Measurements from ENCODE around the gene UBASH3A. TPM values are rescaled to one million over a fixed set of nuclear protein-coding genes. Genes with fewer than 3 reads are reported as not detected.
A peak's percentile ranks its signal among the peaks of the same experiment; 100 is the strongest.

The UBASH3A gene
- total RNA-seq, 1 donor from 2014 or later, result not detected

DNA sequence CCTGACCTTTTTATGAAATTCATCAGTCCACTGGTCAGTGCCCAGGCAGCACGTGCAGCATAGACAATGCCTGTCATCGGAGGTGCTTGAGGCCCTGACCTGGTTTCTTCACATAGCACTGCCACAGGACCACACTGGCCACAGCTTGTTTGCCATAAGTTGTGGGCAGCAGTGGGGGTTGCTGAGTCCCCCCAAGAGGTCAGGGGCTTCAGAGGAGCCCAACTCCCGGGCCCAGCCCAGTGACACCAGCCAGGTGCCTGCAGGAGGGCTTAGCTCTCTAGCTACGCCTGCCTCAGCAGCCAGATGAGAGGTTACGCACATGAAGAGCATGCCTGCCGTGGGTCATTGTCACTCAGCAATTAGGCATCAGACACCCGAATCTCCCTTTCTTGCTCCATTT is 41.6 kb downstream of the UBASH3A start:
- no peak overlapping the region for H3K27ac ChIP-seq
- H3K9me3 ChIP-seq (ENCODE audit: low read depth), result no peaks in the 10 kb centered on the region
- no peaks in the 10 kb centered on the region for H4K20me1 ChIP-seq (ENCODE audit: low read depth)
- no peak for TF ChIP-seq CTCF (IDR thresholded peaks at IDR 0.05)
- TF ChIP-seq EZH2 (IDR thresholded peaks at IDR 0.05), result no peak
- TF ChIP-seq EZH2phosphoT487 (IDR thresholded peaks at IDR 0.05), result no peak
- peaks cover 6% of the 10 kb centered on the region for H3K4me1 Mint-ChIP-seq
- no peak overlapping the region for H3K4me3 ChIP-seq
- no peaks in the 10 kb centered on the region for H3K36me3 ChIP-seq
- H3K4me2 ChIP-seq, result no peak overlapping the region
- no peak overlapping the region for H3K9ac ChIP-seq
- no peaks in the 10 kb centered on the region for H3K27me3 ChIP-seq
- peaks cover 12% of the 10 kb centered on the region for H3K27me3 Mint-ChIP-seq (ENCODE audit: insufficient read depth, low read depth)
- H3K79me2 ChIP-seq (ENCODE audit: low read depth), result no peaks in the 10 kb centered on the region
- H3F3A ChIP-seq (ENCODE audit: low read depth), result peaks cover 3% of the 10 kb centered on the region
- H3K27ac Mint-ChIP-seq, result no peak overlapping the region
- no peaks in the 10 kb centered on the region for H3K9me3 Mint-ChIP-seq
- H3K4me1 ChIP-seq, result no peaks in the 10 kb centered on the region
- no peak for DNase-seq (ENCODE audit: low spot score)
- H3K36me3 Mint-ChIP-seq, result no peaks in the 10 kb centered on the region
- H3K4me3 Mint-ChIP-seq, result no peak overlapping the region
- H2AFZ ChIP-seq (replicated peaks), result no peak overlapping the region

- no peaks in the 10 kb centered on the region for H3K4me1 ChIP-seq
- no peaks in the 10 kb centered on the region for H3K36me3 Mint-ChIP-seq
- H3K27me3 ChIP-seq, result no peaks in the 10 kb centered on the region
- no peak overlapping the region for H2AFZ ChIP-seq (replicated peaks)
- no peak overlapping the region for H3K4me3 ChIP-seq
- no peak overlapping the region for H3K27ac ChIP-seq
- no peaks in the 10 kb centered on the region for H3K79me2 ChIP-seq (ENCODE audit: low read depth)
- H3K4me3 Mint-ChIP-seq, result no peak overlapping the region
- peaks cover 3% of the 10 kb centered on the region for H3F3A ChIP-seq (ENCODE audit: low read depth)
- no peak overlapping the region for H3K27ac Mint-ChIP-seq
- H3K9me3 ChIP-seq (ENCODE audit: low read depth), result no peaks in the 10 kb centered on the region
- no peak for DNase-seq (ENCODE audit: low spot score)
- no peaks in the 10 kb centered on the region for H3K9me3 Mint-ChIP-seq
- no peak overlapping the region for H3K4me2 ChIP-seq
- peaks cover 10% of the 10 kb centered on the region for H3K27me3 Mint-ChIP-seq (ENCODE audit: insufficient read depth, low read depth)
- no peak for TF ChIP-seq EZH2 (IDR thresholded peaks at IDR 0.05)
- TF ChIP-seq CTCF (IDR thresholded peaks at IDR 0.05), result no peak
- no peak for TF ChIP-seq EZH2phosphoT487 (IDR thresholded peaks at IDR 0.05)
- no peak overlapping the region for H3K9ac ChIP-seq
- H3K4me1 Mint-ChIP-seq, result peaks cover 11% of the 10 kb centered on the region
- H3K36me3 ChIP-seq, result no peaks in the 10 kb centered on the region
- no peaks in the 10 kb centered on the region for H4K20me1 ChIP-seq (ENCODE audit: low read depth)
These were observed 42.8 kb downstream of the UBASH3A start for GRCh38 chr21:42446531-42446930.

DNA sequence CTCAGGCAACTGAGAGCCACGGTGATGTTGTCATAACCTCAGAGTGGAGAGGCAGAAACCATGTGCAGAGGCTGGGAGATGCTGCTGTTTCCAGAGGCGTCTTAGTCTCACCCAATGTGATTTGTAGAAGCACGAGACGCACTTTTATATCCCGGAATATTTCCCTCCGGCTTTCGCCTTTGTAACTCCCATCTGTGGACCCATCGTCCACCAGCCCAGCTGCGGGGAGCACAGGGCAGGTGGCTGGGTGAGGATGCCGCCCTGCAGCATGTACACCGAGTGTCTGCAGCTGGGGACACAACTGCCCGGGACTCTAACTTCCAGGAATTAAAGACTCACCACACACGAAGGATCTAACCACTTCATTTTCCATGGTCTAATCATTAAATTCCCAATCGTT is 43.5 kb downstream of the UBASH3A start:
- peaks cover 11% of the 10 kb centered on the region for H3K4me1 Mint-ChIP-seq

DNA sequence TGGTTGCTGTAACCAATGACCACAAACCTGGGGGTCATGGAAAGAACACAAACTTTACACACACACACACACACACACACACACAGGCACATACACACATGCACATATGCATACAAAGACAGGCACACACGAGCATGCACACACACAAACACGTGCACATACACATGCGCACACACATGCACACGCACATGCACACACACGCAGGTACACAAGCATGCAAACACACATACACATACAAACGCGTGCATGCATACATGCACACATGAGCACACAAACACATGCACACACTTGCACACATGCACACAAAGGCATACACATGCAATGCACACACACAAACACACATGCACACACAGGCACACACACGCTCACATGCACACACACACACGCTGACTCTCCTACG is 44.0 kb downstream of the UBASH3A start:
- no peak overlapping the region for H3K4me3 ChIP-seq
- Mint-ChIP-seq H3K36me3 (no peaks in the 10 kb centered on the region), H3K4me1 (peaks cover 11% of the 10 kb centered on the region), H3K27me3 (ENCODE audit: insufficient read depth, low read depth) (peaks cover 10% of the 10 kb centered on the region), H3K27ac (no peak overlapping the region), H3K4me3 (no peak overlapping the region), H3K9me3 (no peaks in the 10 kb centered on the region)
- H3F3A ChIP-seq (ENCODE audit: low read depth), result peaks cover 3% of the 10 kb centered on the region
- TF ChIP-seq EZH2 (IDR thresholded peaks at IDR 0.05), result no peak
- H3K9me3 ChIP-seq (ENCODE audit: low read depth), result no peaks in the 10 kb centered on the region
- H3K4me1 ChIP-seq, result no peaks in the 10 kb centered on the region
- H3K79me2 ChIP-seq (ENCODE audit: low read depth), result no peaks in the 10 kb centered on the region
- no peak overlapping the region for H3K4me2 ChIP-seq
- H3K27ac ChIP-seq, result no peak overlapping the region
- no peaks in the 10 kb centered on the region for H4K20me1 ChIP-seq (ENCODE audit: low read depth)
- no peaks in the 10 kb centered on the region for H3K27me3 ChIP-seq
- DNase-seq (ENCODE audit: low spot score), result no peak
- no peak overlapping the region for H2AFZ ChIP-seq (replicated peaks)
- no peak overlapping the region for H3K9ac ChIP-seq
- H3K36me3 ChIP-seq, result no peaks in the 10 kb centered on the region

More for the DNA sequence above, 43.5 kb downstream of the UBASH3A start:
- Mint-ChIP-seq H3K27ac (peak overlapping the region; percentile 66), H3K4me3 (no peak overlapping the region), H3K9me3 (no peaks in the 10 kb centered on the region), H3K27me3 (ENCODE audit: insufficient read depth, low read depth) (peaks cover 10% of the 10 kb centered on the region), H3K36me3 (no peaks in the 10 kb centered on the region)
- no peaks in the 10 kb centered on the region for H3K27me3 ChIP-seq
- H3K9ac ChIP-seq, result no peak overlapping the region
- H3K27ac ChIP-seq, result no peak overlapping the region
- H3K4me1 ChIP-seq, result no peaks in the 10 kb centered on the region
- no peaks in the 10 kb centered on the region for H3K36me3 ChIP-seq
- H3K79me2 ChIP-seq (ENCODE audit: low read depth), result no peaks in the 10 kb centered on the region
- no peaks in the 10 kb centered on the region for H3K9me3 ChIP-seq (ENCODE audit: low read depth)
- H3K4me2 ChIP-seq, result no peak overlapping the region
- DNase-seq (ENCODE audit: low spot score), result no peak
- no peak overlapping the region for H3K4me3 ChIP-seq
- TF ChIP-seq EZH2 (IDR thresholded peaks at IDR 0.05), result no peak
- H3F3A ChIP-seq (ENCODE audit: low read depth), result peaks cover 3% of the 10 kb centered on the region
- no peak overlapping the region for H2AFZ ChIP-seq (replicated peaks)
- no peaks in the 10 kb centered on the region for H4K20me1 ChIP-seq (ENCODE audit: low read depth)
